H1 (cell line): ENCODE data around the gene BRICD5. TPM values are rescaled to one million over a fixed set of nuclear protein-coding genes. Genes with fewer than 3 reads are reported as not detected.

Experiments
- ASH2L ChIP-seq: fragments of 200-600, 300-600 bp; sonication (generic); IDR thresholded peaks from one replicate; pipeline ENCODE4 v1.7.1; 2017; ENCODE audit warnings: low read length
- CREB1 ChIP-seq: IDR thresholded peaks from 2 replicates; pipeline ENCODE4 v1.6.1; 2012; ENCODE audit warnings: inconsistent platforms
- CTBP2 ChIP-seq: IDR thresholded peaks from 2 replicates; pipeline ENCODE4 v1.7.0; 2011; ENCODE audit warnings: borderline replicate concordance, mild to moderate bottlenecking, moderate library complexity, mixed read lengths, low read length; ENCODE audit not compliant: insufficient read depth, insufficient read length
- KDM4A ChIP-seq: IDR thresholded peaks from one replicate; pipeline ENCODE4 v1.7.1; 2012; ENCODE audit warnings: low read depth, mild to moderate bottlenecking, moderate library complexity, low read length, inconsistent platforms; ENCODE audit not compliant: severe bottlenecking
- MAX ChIP-seq: IDR thresholded peaks from 2 replicates; pipeline ENCODE4 v1.6.1; 2012; ENCODE audit warnings: inconsistent platforms
- POLR2AphosphoS5 ChIP-seq: IDR thresholded peaks from 2 replicates; pipeline ENCODE4 v1.6.1; 2011; ENCODE audit warnings: low read depth, low read length
- POU5F1 ChIP-seq: IDR thresholded peaks from 2 replicates; pipeline ENCODE4 v1.6.1; 2011; ENCODE audit warnings: low read depth, mild to moderate bottlenecking, low read length, moderate library complexity
- RFX5 ChIP-seq: IDR thresholded peaks from 2 replicates; pipeline ENCODE4 v1.6.1; 2011; ENCODE audit warnings: low read depth, low read length, improper control_type of control experiment, borderline replicate concordance
- SAP30 ChIP-seq: fragments of 300-600 bp; sonication (generic); IDR thresholded peaks from 2 replicates; pipeline ENCODE4 v1.7.1; 2012; ENCODE audit warnings: low read length, moderate library complexity, mild to moderate bottlenecking, inconsistent platforms; ENCODE audit not compliant: insufficient read depth, insufficient replicate concordance
- SRF ChIP-seq: IDR thresholded peaks from 2 replicates; pipeline ENCODE4 v1.6.1; 2011; ENCODE audit warnings: mild to moderate bottlenecking, low read depth, low read length, moderate library complexity
- TAF1 ChIP-seq: IDR thresholded peaks from 2 replicates; pipeline ENCODE4 v1.6.1; 2011; ENCODE audit warnings: mild to moderate bottlenecking, low read depth, low read length
- TAF7 ChIP-seq: optimal IDR thresholded peaks from 2 replicates; pipeline ENCODE3; 2011; ENCODE audit warnings: low read depth, mild to moderate bottlenecking, inconsistent platforms, low read length, moderate library complexity, borderline replicate concordance
- TEAD4 ChIP-seq: IDR thresholded peaks from 2 replicates; pipeline ENCODE4 v1.6.1; 2012; ENCODE audit warnings: low read depth, low read length, inconsistent platforms, mixed read lengths
- YY1 ChIP-seq: IDR thresholded peaks from 2 replicates; pipeline ENCODE4 v1.6.1; 2011; ENCODE audit warnings: low read depth, mild to moderate bottlenecking, low read length
- polyA plus RNA-seq, 7 experiments: library from polyadenylated mRNA; depleted of rRNA in 3 of 7; stranded (reverse) in 5 of 7; unstranded in 2 of 7; fragments of >200 nt in 5 of 7; fragments of 200-250 nt in 2 of 7; gene quantifications; 1 replicate in 5 of 7; 2 replicates in 1 of 7; 4 replicates in 1 of 7; pipeline versions ENCODE4 v1.2.1 to v1.2.3, GENCODE V29; 2011 to 2013; ENCODE audit warnings: missing spikeins in 2 of 7, mixed read lengths in 2 of 7
- total RNA-seq: library from RNA; stranded (reverse); fragmentation: NEBNext Ultra II Directional; extraction: Animal tissue kit (Norgen Biotek cat#: 25700); gene quantifications from 2 replicates; pipeline ENCODE4 v1.2.1, GENCODE V29; 2021

BRICD5 gene
- total and polyA plus RNA-seq, 2 of the 8 experiments (the other 6 are each of a cell fraction or from before 2014, with no cell fraction given): 8.5 to 14.2 TPM

GRCh38 chr16:2205104-2205966 lies 5.3 kb downstream of the BRICD5 start, which contains the start of gene MLST8 (continued):
- peak; percentile 96 for TF ChIP-seq SRF
- TF ChIP-seq CTBP2: peak; percentile 56
- no peak for TF ChIP-seq TEAD4
- TF ChIP-seq MAX: peak; percentile 63; the same call in 1 of the 2 replicates
- no peak for TF ChIP-seq SAP30
- TF ChIP-seq TAF7: peak; percentile 78
- no peak for TF ChIP-seq POU5F1
- TF ChIP-seq KDM4A: peak; percentile 98
- 0 out of 2 replicates have a peak, but pooled peaks have one; percentile 26 for TF ChIP-seq YY1
- no peak for TF ChIP-seq RFX5
- peak; percentile 82 for TF ChIP-seq POLR2AphosphoS5
- peak; percentile 88 for TF ChIP-seq ASH2L
- peak; percentile 60; the same call in 1 of the 2 replicates for TF ChIP-seq CREB1
- TF ChIP-seq TAF1: peak; percentile 85
